Transverse colon (tissue), 4 donors: ENCODE measurements around the gene GAA. TPM values are rescaled to one million over a fixed set of nuclear protein-coding genes. Genes with fewer than 3 reads are reported as not detected.
"Not testable (repeated sequence)": the region's sequence is repeated elsewhere in the genome, so short reads cannot be mapped to it uniquely, and the experiment has no call there.

Experiments used
- DNase-seq: peaks from one replicate; pipeline ENCODE4 v3.0.0-alpha.2; 2019
- H3K27ac ChIP-seq, 4 donors: fragments of 200-600 bp; sonication (generic); 2 replicates each; pipeline ENCODE4 v1.5.1; 2016 to 2018; ENCODE audit warnings: inconsistent platforms in 4 of 4
- H3K27me3 ChIP-seq: fragments of 200-600 bp; sonication (generic); 2 replicates; pipeline ENCODE4 v1.5.1; 2017; ENCODE audit warnings: inconsistent platforms
- H3K36me3 ChIP-seq, 4 donors: fragments of 200-600 bp; sonication (generic); 2 replicates each; pipeline ENCODE4 v1.5.1; 2017 to 2019; ENCODE audit warnings: inconsistent platforms in 4 of 4
- H3K4me1 ChIP-seq, 4 donors: fragments of 200-600 bp; sonication (generic); 2 replicates each; pipeline ENCODE4 v1.5.1; 2017 to 2020; ENCODE audit warnings: inconsistent platforms in 4 of 4
- H3K4me3 ChIP-seq, 4 donors: fragments of 200-600 bp; sonication (generic); 1 replicate in 1 of 4; 2 replicates in 3 of 4; pipeline versions ENCODE4 v1.5.1 to v1.6.1; 2017 to 2019; ENCODE audit warnings: inconsistent platforms in 4 of 4
- H3K9me3 ChIP-seq, 2 donors: fragments of 200-600 bp; sonication (generic); 2 replicates each; pipeline ENCODE4 v1.5.1; 2017 to 2019; ENCODE audit warnings: inconsistent platforms in 2 of 2
- EP300 ChIP-seq: sonication (generic); formaldehyde crosslinking; IDR thresholded peaks from one replicate; pipeline ENCODE4 v1.6.1; 2017; ENCODE audit warnings: antibody characterized with exemption, low read depth
- POLR2A ChIP-seq: fragments of 450-650 bp; IDR thresholded peaks from one replicate; pipeline ENCODE4 v1.6.1; 2016; ENCODE audit warnings: antibody characterized with exemption, mild to moderate bottlenecking, moderate library complexity
- POLR2AphosphoS5 ChIP-seq, 3 donors: sonication (generic); formaldehyde crosslinking; IDR thresholded peaks; one replicate each; pipeline ENCODE4 v1.6.1; 2016; ENCODE audit warnings: antibody characterized with exemption in 3 of 3
- WGBS, 2 donors: methylation state at CpG; one replicate each; pipeline ENCODE4 v1.1.5; 2018; ENCODE audit warnings: low coverage in 1 of 2; 5-methylcytosine and 5-hydroxymethylcytosine counted together
- in situ Hi-C, 4 donors: fragments of 200-750 bp; cut with MboI; loops; one replicate each; pipeline versions ENCODE4 v1.15.0 to v1.15.1; 2017; ENCODE audit warnings: low sequenced_read_pairs in 3 of 4, low pct_ligation_motif_present in 1 of 4, low pct_unique_long_range_greater_than_20kb in 1 of 4
- intact Hi-C: fragments of 100-400 bp; cut with DNase I; formaldehyde crosslinking; loops from one replicate; pipeline ENCODE4 v1.15.1; 2023; ENCODE audit warnings: low total_unique reads
- total RNA-seq, 4 donors: library from RNA; depleted of rRNA; stranded (reverse); fragments of >200 nt; gene quantifications; one replicate each; pipeline ENCODE4 v1.1.0, GENCODE V29; 2016
- TF ChIP-seq, protein P1 (sequence below), 5 experiments: fragments of 200-600 bp in 3 of 5; fragments of 450-650 bp in 2 of 5; sonication (generic) in 3 of 5; IDR thresholded peaks; 1 replicate in 2 of 5; 2 replicates in 3 of 5; pipeline ENCODE4 v1.5.1; 2016 to 2017; ENCODE audit warnings: antibody characterized with exemption in 5 of 5, inconsistent platforms in 3 of 5, mild to moderate bottlenecking in 2 of 5, moderate library complexity in 1 of 5

The GAA gene
- total RNA-seq, 4 donors from 2014 or later, result 54.6 to 96.5 (median 81.4) TPM

DNA sequence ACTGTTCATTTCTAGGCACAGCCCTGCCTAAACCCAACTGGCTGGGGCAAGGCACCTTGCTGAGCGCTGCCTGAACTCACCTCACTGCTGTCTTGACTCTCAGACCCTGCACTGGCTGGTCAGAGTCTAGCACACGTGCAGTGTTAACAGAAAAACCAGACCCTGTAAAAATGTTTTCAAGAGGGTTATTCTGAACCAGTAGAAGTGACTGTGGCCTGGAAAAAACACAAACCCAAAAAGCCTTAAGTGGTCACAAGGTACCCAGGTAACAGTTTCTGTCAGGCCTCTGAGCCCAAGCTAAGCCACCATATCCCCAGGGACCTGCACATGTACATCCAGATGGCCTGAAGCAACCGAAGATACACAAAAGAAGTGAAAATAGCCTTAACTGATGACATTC lies 51.6 kb downstream of the GAA start:
- in situ Hi-C loops (no loop called here), intact Hi-C loops (no loop called here)
- Histone ChIP-seq H3K27me3 (no peaks in the 10 kb centered on the region), H3K36me3 (no peaks in the 10 kb centered on the region), H3K4me1 (peaks cover 0 to 9% (median 3%) of the 10 kb centered on the region in 4 donors), H3K4me3 (no peak overlapping the region), H3K27ac (no peak overlapping the region), H3K9me3 (peaks cover 9 to 10% of the 10 kb centered on the region in 2 donors)
- 65 to 83% methylated on average over 2 to 3 of the region's 3 CpGs for WGBS, 2 donors
- TF ChIP-seq POLR2AphosphoS5 (IDR thresholded peaks at IDR 0.05) (no peak), POLR2A (no peak), EP300 (no peak)
- TF ChIP-seq, protein P1, sequence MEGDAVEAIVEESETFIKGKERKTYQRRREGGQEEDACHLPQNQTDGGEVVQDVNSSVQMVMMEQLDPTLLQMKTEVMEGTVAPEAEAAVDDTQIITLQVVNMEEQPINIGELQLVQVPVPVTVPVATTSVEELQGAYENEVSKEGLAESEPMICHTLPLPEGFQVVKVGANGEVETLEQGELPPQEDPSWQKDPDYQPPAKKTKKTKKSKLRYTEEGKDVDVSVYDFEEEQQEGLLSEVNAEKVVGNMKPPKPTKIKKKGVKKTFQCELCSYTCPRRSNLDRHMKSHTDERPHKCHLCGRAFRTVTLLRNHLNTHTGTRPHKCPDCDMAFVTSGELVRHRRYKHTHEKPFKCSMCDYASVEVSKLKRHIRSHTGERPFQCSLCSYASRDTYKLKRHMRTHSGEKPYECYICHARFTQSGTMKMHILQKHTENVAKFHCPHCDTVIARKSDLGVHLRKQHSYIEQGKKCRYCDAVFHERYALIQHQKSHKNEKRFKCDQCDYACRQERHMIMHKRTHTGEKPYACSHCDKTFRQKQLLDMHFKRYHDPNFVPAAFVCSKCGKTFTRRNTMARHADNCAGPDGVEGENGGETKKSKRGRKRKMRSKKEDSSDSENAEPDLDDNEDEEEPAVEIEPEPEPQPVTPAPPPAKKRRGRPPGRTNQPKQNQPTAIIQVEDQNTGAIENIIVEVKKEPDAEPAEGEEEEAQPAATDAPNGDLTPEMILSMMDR (IDR thresholded peaks at IDR 0.05), result no peak
- no peak for DNase-seq

DNA sequence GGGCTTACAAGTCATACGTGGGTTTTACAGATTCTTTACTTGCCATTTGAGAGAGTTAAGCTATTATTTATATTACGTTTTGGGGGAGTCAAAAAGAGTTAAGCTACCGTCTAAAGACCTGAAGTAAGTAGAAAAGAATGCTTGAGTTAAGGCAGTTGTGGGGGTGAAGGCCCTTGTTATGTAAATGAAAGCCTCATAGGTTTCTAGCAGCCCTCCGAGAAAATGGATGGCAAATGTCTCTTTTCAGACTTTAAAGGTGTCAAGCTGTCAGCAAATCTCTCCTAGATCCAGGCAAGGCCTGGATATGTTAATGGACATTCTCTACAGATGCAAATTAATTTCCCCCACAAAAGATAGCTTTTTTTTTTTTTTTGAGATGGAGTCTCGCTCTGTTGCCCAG lies 52.8 kb downstream of the GAA start:
- intact Hi-C loops, result no loop called here
- TF ChIP-seq POLR2AphosphoS5 (IDR thresholded peaks at IDR 0.05) (no peak), EP300 (no peak), POLR2A (no peak)
- TF ChIP-seq, protein P1 (IDR thresholded peaks at IDR 0.05), result no peak
- in situ Hi-C loops, result no loop called here

DNA sequence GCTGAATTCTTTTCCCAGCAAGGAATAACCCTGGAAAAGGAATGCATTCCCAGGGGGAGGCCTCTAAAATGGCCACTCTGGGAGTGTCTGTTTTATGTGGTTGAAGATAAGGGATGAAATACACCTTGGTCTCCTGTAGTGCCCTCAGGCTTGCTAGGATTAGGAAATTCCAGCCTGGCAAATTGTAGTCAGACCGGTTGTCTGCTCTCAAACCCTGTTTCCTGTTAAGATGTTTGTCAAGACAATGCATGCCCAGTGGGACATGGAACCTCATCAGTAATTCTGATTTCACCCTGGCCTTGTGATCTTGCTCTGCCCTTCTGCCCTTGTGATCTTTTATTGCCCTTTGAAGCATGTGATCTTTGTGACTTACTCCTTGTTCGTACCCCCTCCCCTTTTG lies 54.2 kb downstream of the GAA start:
- DNase-seq, H3K36me3 ChIP-seq, in situ Hi-C loops, H3K4me1 ChIP-seq, H3K27ac ChIP-seq, H3K4me3 ChIP-seq, H3K27me3 ChIP-seq, intact Hi-C loops, H3K9me3 ChIP-seq: not testable (repeated sequence)
- WGBS, 2 donors, result 42% methylated on average over 2 of the region's 2 CpGs; no CpG with 5 or more reads in 1 of the 2 donors

More for the DNA sequence above, 52.8 kb downstream of the GAA start:
- 74 to 77% methylated on average over 5 of the region's 5 CpGs for WGBS, 2 donors
- Histone ChIP-seq H3K9me3 (peaks cover 9 to 10% of the 10 kb centered on the region in 2 donors), H3K27me3 (no peaks in the 10 kb centered on the region), H3K27ac (no peak overlapping the region), H3K4me1 (no peaks in the 10 kb centered on the region), H3K36me3 (no peaks in the 10 kb centered on the region), H3K4me3 (no peak overlapping the region)
- no peak for DNase-seq

DNA sequence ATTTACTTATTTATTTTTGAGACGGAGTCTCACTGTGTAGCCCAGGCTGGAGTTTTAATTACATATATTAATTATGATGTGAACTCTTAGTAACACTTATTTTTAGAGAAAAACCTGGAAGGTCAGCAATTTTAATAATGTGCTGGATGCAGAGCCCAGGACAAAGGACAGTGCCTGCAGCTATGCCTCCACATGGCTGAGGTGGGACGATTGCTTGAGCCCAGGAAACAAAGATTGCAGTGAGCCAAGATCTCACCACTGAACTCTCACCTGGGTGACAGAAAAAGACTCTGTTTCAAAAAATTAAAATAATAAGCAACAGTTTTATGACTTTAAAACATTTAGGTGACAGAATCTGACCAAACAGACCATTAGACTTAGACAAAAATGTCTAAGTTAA lies 57.5 kb downstream of the GAA start:
- TF ChIP-seq, protein P1 (IDR thresholded peaks at IDR 0.05), result no peak
- no peak for TF ChIP-seq EP300
- TF ChIP-seq POLR2A, result no peak
- TF ChIP-seq POLR2AphosphoS5 (IDR thresholded peaks at IDR 0.05), result no peak
- intact Hi-C loops, result no loop called here
- no peaks in the 10 kb centered on the region for H3K27me3 ChIP-seq
- DNase-seq, result no peak
- H3K4me3 ChIP-seq, result no peak overlapping the region
- peaks cover 9 to 10% of the 10 kb centered on the region in 2 donors for H3K9me3 ChIP-seq
- 67 to 70% methylated on average over 2 of the region's 2 CpGs for WGBS, 2 donors
- H3K4me1 ChIP-seq, result no peaks in the 10 kb centered on the region
- H3K36me3 ChIP-seq, result no peaks in the 10 kb centered on the region
- no peak overlapping the region for H3K27ac ChIP-seq
- in situ Hi-C loops, result no loop called here

DNA sequence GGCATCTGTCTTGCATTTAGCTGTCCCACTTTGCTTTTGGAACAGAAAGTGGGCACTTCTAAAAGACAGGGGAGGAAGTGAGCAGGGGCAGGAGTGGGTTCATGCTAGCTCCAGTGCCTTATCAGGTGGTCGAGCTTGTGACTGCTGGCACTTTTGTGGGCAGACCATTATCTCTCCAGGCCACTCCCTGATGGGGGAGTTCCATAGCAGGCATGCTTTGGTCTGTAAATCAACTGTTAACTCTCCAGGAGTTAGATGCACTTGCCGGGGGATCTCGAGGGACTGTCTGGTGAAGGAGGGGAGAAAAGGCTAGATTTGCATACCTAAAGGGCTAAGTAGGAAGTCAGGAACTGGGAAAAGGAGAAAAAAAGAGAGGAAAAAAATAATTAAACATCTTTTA lies 59.2 kb downstream of the GAA start:
- no peaks in the 10 kb centered on the region for H3K4me1 ChIP-seq
- intact Hi-C loops, result no loop called here
- peaks cover 7 to 8% of the 10 kb centered on the region in 2 donors for H3K9me3 ChIP-seq
- in situ Hi-C loops, result no loop called here
- TF ChIP-seq POLR2A, result no peak
- TF ChIP-seq EP300, result no peak
- TF ChIP-seq, protein P1 (IDR thresholded peaks at IDR 0.05), result no peak
- TF ChIP-seq POLR2AphosphoS5 (IDR thresholded peaks at IDR 0.05), result no peak
- no peak overlapping the region for H3K4me3 ChIP-seq
- no peak for DNase-seq
- no peaks in the 10 kb centered on the region for H3K27me3 ChIP-seq
- WGBS, 2 donors, result 39 to 74% methylated on average over 2 to 3 of the region's 3 CpGs
- H3K27ac ChIP-seq, result no peak overlapping the region
- no peaks in the 10 kb centered on the region for H3K36me3 ChIP-seq
